Measurements from ENCODE around the gene SSX4. TPM values are rescaled to one million over a fixed set of nuclear protein-coding genes. Genes with fewer than 3 reads are reported as not detected.
"Not testable (repeated sequence)": the region's sequence is repeated elsewhere in the genome, so short reads cannot be mapped to it uniquely, and the experiment has no call there.

SSX4 gene
- total RNA-seq, 4 donors from 2014 or later, result not detected

- DNase-seq; H3K9me3 ChIP-seq; H3K4me1 ChIP-seq; intact Hi-C loops (cut with DNase I; ENCODE audit: low total_unique reads); H3K27me3 ChIP-seq; in situ Hi-C loops (cut with MboI; ENCODE audit: low pct_ligation_motif_present in 1 of 4, low pct_unique_long_range_greater_than_20kb in 1 of 4, low sequenced_read_pairs in 3 of 4); H3K4me3 ChIP-seq; H3K36me3 ChIP-seq; H3K27ac ChIP-seq: not testable (repeated sequence)
- WGBS, 2 donors (ENCODE audit: low coverage in 1 of 2), result no CpG with 5 or more reads among the region's 12 CpGs
These were observed 43.8 kb downstream of the SSX4 start for GRCh38 chrX:48427027-48427716.

DNA sequence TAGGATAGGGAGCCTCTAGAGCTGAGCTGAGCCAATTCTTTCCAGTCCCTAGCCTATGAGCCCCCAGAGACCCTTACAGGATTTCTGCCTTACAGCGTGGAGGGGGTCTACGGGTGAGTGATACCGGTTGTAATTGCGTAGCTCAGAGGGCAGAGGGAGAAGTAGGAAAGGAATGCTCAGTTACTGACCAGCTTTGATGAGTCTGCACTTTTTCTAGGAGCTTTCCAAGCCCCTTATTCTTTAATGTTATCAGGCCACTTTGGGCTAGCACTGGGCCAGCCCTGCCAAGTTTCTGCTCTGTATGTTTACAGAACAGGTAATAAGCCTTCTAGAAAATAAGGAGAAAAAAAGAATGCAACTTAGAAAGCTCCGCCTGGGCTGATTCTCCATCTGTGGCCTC is 46.3 kb downstream of the SSX4 start:
- H3K27me3 ChIP-seq; DNase-seq; H3K36me3 ChIP-seq; intact Hi-C loops (cut with DNase I; ENCODE audit: low total_unique reads); H3K4me3 ChIP-seq; in situ Hi-C loops (cut with MboI; ENCODE audit: low pct_ligation_motif_present in 1 of 4, low pct_unique_long_range_greater_than_20kb in 1 of 4, low sequenced_read_pairs in 3 of 4); H3K4me1 ChIP-seq; H3K27ac ChIP-seq; H3K9me3 ChIP-seq: not testable (repeated sequence)
- WGBS, 2 donors (ENCODE audit: low coverage in 1 of 2), result 82% methylated on average over 5 of the region's 5 CpGs; no CpG with 5 or more reads in 1 of the 2 donors

DNA sequence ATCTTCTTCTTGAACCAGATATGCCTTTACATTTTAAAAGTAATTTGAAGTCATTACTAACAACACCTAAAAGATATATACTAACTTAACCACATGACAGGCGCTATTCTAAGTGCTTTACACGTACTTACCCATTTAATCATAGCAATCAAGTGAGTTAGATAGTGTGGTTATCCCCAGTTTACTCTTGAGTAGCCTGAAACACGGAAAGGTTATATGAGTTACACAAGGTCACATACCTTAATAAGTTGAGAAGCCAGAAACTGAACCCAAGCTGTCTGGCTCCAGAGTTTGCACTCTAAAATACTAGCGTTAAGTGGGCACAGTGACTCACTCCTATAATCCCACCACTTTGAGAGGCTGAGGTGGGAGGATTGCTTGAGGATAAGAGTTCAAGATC is 46.8 kb downstream of the SSX4 start:
- H3K36me3 ChIP-seq; H3K27ac ChIP-seq; H3K27me3 ChIP-seq; in situ Hi-C loops (cut with MboI; ENCODE audit: low pct_ligation_motif_present in 1 of 4, low pct_unique_long_range_greater_than_20kb in 1 of 4, low sequenced_read_pairs in 3 of 4); DNase-seq; H3K4me3 ChIP-seq; H3K9me3 ChIP-seq; intact Hi-C loops (cut with DNase I; ENCODE audit: low total_unique reads); H3K4me1 ChIP-seq: not testable (repeated sequence)
- WGBS, 2 donors (ENCODE audit: low coverage in 1 of 2), result 66 to 83% methylated on average over 1 to 4 of the region's 4 CpGs

DNA sequence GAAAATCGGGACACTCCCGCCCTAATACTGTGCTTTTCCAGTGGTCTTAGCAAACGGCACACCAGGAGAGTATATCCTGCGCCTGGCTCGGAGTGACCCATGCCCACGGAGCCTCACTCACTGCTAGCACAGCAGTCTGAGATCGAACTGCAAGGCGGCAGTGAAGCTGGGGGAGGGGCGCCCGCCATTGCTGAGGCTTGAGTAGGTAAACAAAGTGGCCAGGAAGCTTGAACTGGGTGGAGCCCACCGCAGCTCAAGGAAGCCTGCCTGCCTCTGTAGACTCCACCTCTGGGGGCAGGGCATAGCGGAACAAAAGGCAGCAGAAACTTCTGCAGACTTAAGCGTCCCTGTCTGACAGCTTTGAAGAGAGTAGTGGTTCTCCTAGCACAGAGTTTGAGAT is 50.4 kb downstream of the SSX4 start:
- H3K27me3 ChIP-seq; H3K9me3 ChIP-seq; in situ Hi-C loops (cut with MboI; ENCODE audit: low pct_ligation_motif_present in 1 of 4, low pct_unique_long_range_greater_than_20kb in 1 of 4, low sequenced_read_pairs in 3 of 4); H3K27ac ChIP-seq; intact Hi-C loops (cut with DNase I; ENCODE audit: low total_unique reads); DNase-seq; H3K4me3 ChIP-seq; H3K4me1 ChIP-seq; H3K36me3 ChIP-seq: not testable (repeated sequence)
- WGBS, 2 donors (ENCODE audit: low coverage in 1 of 2), result 90% methylated on average over 13 of the region's 13 CpGs; no CpG with 5 or more reads in 1 of the 2 donors

Small RNA genes lying within 50 kb of the gene (small RNA-seq; reads per million reads assigned to genes)
- gene AL606490.4 (0 reads per million in 4 donors), gene AL606490.7 (0 reads per million in 4 donors), gene AL606490.9 (0 reads per million in 4 donors)

Other genes with a start within 250 kb of the SSX4 start
- not detected for gene SSX5, start 186.7 kb upstream of the SSX4 start, total RNA-seq
- not detected for gene SSX1, start 128.1 kb upstream of the SSX4 start, total RNA-seq
- gene SSX3, start 26.8 kb upstream of the SSX4 start, total RNA-seq, result not detected
- gene SSX4B, start 28.4 kb downstream of the SSX4 start, total RNA-seq, result not detected
- gene SLC38A5, start 86.7 kb downstream of the SSX4 start, total RNA-seq, result 10 to 100 TPM in 3 of 4 donors, 1 to 10 TPM in 1; 5.7 to 14.3 (median 11.3) TPM
- gene FTSJ1, start 92.7 kb downstream of the SSX4 start, total RNA-seq, result 10 to 100 TPM; 15.3 to 33.2 (median 31.1) TPM
- 10 to 100 TPM in 1 of 4 donors, 1 to 10 TPM in 3; 1.5 to 10.1 (median 8.2) TPM for gene PORCN, start 125.5 kb downstream of the SSX4 start, total RNA-seq
- gene EBP, start 138.3 kb downstream of the SSX4 start, total RNA-seq, result 10 to 100 TPM; 19.9 to 88.7 (median 67.6) TPM
- 10 to 100 TPM in 3 of 4 donors, 1 to 10 TPM in 1; 8.1 to 27.7 (median 13.3) TPM for gene TBC1D25, start 156.2 kb downstream of the SSX4 start, total RNA-seq
- gene RBM3, start 190.9 kb downstream of the SSX4 start, total RNA-seq, result 100 to 1,000 TPM in 3 of 4 donors, 10 to 100 TPM in 1; 65.7 to 157 (median 127) TPM
- gene WDR13, start 214.0 kb downstream of the SSX4 start, total RNA-seq, result 100 to 1,000 TPM in 3 of 4 donors, 10 to 100 TPM in 1; 96.5 to 238 (median 184) TPM